ENCODE measurements around the gene NHLRC1. TPM values are rescaled to one million over a fixed set of nuclear protein-coding genes. Genes with fewer than 3 reads are reported as not detected.

Gene NHLRC1
- total RNA-seq, 4 donors from 2014 or later = 3.5 to 6.9 (median 5.0) TPM

DNA sequence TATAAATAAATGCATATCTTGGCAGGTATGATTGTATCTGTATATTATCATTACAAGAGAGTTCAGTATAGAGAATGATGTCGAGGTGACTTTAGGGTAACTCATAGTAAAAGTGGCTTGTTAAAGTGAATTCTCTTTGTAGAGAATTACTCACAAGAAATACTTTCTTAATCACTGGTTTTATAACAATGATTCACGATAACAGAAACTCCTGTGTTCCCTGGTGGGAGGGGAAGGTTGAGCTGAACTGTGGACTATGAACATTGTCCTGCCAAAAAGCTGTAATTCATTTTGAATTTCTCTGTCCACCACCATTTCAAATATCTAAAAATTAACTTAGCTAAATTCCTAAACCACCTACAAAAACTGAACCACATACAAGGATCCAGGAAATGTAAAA, 24.7 kb upstream of the NHLRC1 start:
- TF ChIP-seq, protein P1, sequence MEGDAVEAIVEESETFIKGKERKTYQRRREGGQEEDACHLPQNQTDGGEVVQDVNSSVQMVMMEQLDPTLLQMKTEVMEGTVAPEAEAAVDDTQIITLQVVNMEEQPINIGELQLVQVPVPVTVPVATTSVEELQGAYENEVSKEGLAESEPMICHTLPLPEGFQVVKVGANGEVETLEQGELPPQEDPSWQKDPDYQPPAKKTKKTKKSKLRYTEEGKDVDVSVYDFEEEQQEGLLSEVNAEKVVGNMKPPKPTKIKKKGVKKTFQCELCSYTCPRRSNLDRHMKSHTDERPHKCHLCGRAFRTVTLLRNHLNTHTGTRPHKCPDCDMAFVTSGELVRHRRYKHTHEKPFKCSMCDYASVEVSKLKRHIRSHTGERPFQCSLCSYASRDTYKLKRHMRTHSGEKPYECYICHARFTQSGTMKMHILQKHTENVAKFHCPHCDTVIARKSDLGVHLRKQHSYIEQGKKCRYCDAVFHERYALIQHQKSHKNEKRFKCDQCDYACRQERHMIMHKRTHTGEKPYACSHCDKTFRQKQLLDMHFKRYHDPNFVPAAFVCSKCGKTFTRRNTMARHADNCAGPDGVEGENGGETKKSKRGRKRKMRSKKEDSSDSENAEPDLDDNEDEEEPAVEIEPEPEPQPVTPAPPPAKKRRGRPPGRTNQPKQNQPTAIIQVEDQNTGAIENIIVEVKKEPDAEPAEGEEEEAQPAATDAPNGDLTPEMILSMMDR (IDR thresholded peaks at IDR 0.05) = no peak
- TF ChIP-seq POLR2A (IDR thresholded peaks at IDR 0.05) = no peak
- DNase-seq (ENCODE audit: low spot score in 2 of 2) = no peak
- no peak overlapping the region for H3K4me3 ChIP-seq (ENCODE audit: low read depth, poor library complexity, severe bottlenecking)
- 81 to 82% methylated on average over 2 of the region's 2 CpGs for WGBS, 2 donors
- intact Hi-C loops (cut with DNase I; ENCODE audit: low total_unique reads) = no loop called here

DNA sequence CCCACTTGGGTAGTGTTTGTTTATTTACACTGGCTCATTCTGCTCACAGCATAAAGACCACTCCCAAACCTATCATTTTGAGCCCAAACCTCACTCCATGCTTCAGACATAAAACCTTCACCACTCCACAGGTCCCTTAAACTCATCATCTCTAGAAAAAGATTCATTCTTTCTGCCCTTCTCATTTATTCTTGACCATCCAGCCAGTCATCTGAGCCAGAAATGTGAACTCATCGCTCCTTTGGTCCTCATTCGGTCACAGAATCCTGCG, 20.0 kb upstream of the NHLRC1 start:
- DNase-seq (ENCODE audit: low spot score in 2 of 2) = no peak
- WGBS, 2 donors = 92 to 94% methylated on average over 3 of the region's 3 CpGs
- H3K4me3 ChIP-seq (ENCODE audit: low read depth, poor library complexity, severe bottlenecking) = no peak overlapping the region
- TF ChIP-seq, protein P1 (IDR thresholded peaks at IDR 0.05) = no peak
- no peak for TF ChIP-seq POLR2A (IDR thresholded peaks at IDR 0.05)
- intact Hi-C loops (cut with DNase I; ENCODE audit: low total_unique reads) = no loop called here

DNA sequence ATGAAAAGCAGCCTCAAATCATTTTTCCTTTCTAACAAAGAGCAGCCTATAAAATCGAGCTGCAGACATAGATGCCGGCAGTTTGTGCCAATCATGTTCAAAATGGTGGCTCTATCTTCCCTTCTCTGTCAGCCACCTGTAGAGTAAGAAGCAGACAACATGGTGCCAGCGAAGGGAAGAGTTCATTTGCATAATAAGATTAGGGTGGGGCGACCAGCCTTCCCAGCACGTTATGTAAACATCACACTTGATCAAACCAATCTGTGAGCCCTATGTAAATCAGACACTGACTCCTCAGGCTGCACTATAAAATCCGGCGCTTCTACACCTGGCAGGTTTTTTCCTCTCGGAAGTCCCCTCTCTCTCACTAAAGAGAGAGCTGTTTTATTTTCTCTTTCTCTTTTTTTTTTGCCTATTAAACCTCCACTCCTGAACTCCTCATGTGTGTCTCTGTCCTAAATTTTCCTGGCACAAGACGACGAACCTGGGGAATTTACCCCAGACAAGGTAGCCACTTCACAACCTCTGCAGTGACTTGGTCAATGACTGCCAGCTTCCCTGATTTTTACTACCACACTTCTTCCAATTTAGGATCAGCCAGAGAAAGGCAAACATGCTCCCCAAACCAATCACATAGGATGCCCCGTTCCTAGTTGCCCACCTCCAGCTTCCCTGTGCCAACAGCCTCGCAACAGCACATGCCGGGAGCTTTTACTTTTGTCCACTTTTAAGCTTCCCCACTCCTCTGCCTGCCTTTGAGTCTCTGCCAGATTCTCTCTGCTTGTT, 19.5 kb upstream of the NHLRC1 start:
- DNase-seq (ENCODE audit: low spot score in 2 of 2) = no peak
- TF ChIP-seq, protein P1 (IDR thresholded peaks at IDR 0.05) = no peak
- TF ChIP-seq POLR2A (IDR thresholded peaks at IDR 0.05) = no peak
- WGBS, 2 donors = 57 to 59% methylated on average over 13 of the region's 13 CpGs
- no peak overlapping the region for H3K4me3 ChIP-seq (ENCODE audit: low read depth, poor library complexity, severe bottlenecking)
- intact Hi-C loops (cut with DNase I; ENCODE audit: low total_unique reads) = no loop called here

DNA sequence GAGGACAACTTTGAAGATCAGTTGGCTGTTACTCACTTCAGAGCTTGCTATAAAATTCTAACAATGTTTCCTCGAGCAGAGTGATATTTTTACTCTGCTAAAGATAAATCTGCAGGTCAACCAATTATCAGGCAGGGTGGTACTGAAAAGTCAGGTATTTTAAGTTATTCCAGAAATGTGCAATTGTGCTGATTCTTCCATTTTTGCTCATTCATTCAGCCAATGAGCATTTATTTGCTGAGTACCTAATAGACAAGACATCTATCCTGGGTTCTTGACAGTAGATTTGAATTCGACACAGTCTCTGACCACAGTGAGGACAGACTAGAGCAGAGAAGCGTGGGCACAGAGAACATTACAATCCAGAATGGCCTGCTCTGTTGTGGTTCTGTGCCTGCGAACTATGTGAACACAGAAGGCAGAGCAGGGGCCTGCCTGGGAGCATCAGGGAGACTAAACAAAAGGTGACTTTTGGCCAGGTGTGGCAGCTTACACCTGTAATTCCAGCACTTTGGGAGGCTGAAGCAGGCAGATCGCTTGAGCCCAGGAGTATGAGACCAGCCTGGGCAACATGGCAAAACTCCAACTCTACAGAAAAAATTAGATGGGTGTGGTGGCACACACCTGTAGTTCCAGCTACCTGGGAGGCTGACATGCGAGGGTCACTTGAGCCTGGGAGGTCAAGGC, 17.6 kb upstream of the NHLRC1 start:
- no peak for TF ChIP-seq POLR2A (IDR thresholded peaks at IDR 0.05)
- TF ChIP-seq, protein P1 (IDR thresholded peaks at IDR 0.05) = no peak
- intact Hi-C loops (cut with DNase I; ENCODE audit: low total_unique reads) = no loop called here
- WGBS, 2 donors = 95 to 96% methylated on average over 6 of the region's 6 CpGs
- no peak overlapping the region for H3K4me3 ChIP-seq (ENCODE audit: low read depth, poor library complexity, severe bottlenecking)
- no peak for DNase-seq (ENCODE audit: low spot score in 2 of 2)

DNA sequence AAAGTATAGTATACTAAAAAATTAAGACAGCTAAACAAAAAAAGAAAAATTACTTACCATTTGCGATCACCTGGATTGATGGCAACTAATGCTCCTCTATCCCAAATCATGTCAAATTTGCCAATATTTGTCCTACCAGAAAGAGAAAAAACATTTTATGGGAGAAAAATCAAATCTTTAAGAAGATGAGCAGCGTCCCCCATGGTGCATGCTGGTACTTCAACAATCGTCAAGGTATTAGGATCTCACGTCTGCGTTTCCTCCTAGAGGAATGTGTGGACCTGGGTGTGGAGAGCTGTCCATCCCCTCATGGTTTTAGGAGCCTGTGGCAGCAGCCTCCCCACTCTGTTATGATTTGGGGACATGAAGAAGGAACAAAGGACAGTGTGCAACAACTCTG, 16.4 kb upstream of the NHLRC1 start:
- DNase-seq (ENCODE audit: low spot score in 2 of 2) = no peak
- TF ChIP-seq, protein P1 (IDR thresholded peaks at IDR 0.05) = no peak
- no peak for TF ChIP-seq POLR2A (IDR thresholded peaks at IDR 0.05)
- no peak overlapping the region for H3K4me3 ChIP-seq (ENCODE audit: low read depth, poor library complexity, severe bottlenecking)
- 94 to 97% methylated on average over 5 of the region's 5 CpGs for WGBS, 2 donors
- intact Hi-C loops (cut with DNase I; ENCODE audit: low total_unique reads) = no loop called here

Measured in lower leg skin (tissue), 4 donors.